AG20443 (cell line): ENCODE measurements around the gene ATP9A.
"Not testable (repeated sequence)": the region's sequence is repeated elsewhere in the genome, so short reads cannot be mapped to it uniquely, and the experiment has no call there.

Experiments used
- DNase-seq: peaks from one replicate; pipeline ENCODE4 v3.0.0; 2012; ENCODE audit warnings: low spot score, mixed read lengths

The ATP9A gene

GRCh38 chr20:51653226-51653625 lies 115.0 kb downstream of the ATP9A start:
- DNase-seq = no peak

DNA sequence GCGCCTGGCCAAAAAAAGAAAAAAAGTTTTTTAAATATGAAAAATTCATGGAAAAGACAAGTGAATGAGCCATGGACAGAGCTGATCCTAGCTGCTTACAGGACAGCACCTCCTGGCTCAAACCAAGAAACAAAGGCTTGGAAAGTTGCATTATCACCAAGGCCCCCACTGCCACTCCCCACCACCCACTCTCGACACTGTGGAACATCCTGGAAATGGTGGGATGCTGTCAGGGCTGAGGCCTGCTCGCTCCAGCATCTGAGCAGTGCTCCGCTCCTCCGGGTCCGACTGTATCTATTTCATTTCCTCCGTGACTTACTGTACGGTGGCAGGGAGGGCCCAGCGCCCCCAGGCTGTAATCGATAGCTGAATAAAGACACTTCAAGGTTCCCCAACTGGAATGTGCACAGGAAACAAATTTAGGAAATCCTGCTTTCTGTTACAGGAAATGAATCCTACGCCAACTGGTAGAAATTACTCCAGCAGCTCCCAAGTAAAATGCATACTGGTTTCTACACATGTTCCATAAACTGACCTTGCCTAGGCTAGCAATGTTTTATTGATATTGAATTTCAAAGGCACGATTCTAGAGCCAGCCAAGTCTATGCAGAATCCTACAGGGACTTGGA lies 116.2 kb downstream of the ATP9A start:
- DNase-seq = no peak

- DNase-seq = peak; percentile 40
Measured at GRCh38 chr20:51650685-51651134, 117.5 kb downstream of the ATP9A start.

- DNase-seq = no peak
Measured at GRCh38 chr20:51648571-51648947, 119.6 kb downstream of the ATP9A start.

GRCh38 chr20:51647674-51648570 lies 120.3 kb downstream of the ATP9A start:
- no peak for DNase-seq

- not testable (repeated sequence) for DNase-seq
Measured at GRCh38 chr20:51643810-51644209, 124.4 kb downstream of the ATP9A start.

GRCh38 chr20:51643390-51643789 lies 124.8 kb downstream of the ATP9A start:
- no peak for DNase-seq

GRCh38 chr20:51641866-51642265 lies 126.3 kb downstream of the ATP9A start:
- DNase-seq = no peak

DNA sequence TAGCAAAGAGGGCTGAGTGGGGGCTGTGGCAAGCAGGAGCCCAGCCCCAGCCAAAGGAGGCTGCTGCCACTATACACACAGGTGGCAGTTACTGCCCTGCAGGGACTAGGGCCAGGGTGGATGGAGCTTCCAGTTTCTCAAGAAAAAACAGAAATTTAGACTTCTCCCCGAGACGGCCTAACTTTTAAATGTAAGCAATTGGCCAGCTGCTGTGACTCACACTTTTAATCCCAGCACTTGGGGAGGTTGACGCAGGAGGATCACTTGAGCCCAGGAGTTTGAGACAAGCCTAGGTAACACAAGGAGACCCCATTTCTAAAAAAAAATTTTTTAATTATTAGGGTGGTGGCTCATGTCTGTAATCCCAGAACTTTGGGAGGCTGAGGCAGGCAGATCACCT lies 127.4 kb downstream of the ATP9A start:
- no peak for DNase-seq

GRCh38 chr20:51639206-51639832 lies 128.9 kb downstream of the ATP9A start:
- peak; percentile 70 for DNase-seq

- no peak for DNase-seq
Measured at GRCh38 chr20:51637241-51637640, 130.9 kb downstream of the ATP9A start.

DNA sequence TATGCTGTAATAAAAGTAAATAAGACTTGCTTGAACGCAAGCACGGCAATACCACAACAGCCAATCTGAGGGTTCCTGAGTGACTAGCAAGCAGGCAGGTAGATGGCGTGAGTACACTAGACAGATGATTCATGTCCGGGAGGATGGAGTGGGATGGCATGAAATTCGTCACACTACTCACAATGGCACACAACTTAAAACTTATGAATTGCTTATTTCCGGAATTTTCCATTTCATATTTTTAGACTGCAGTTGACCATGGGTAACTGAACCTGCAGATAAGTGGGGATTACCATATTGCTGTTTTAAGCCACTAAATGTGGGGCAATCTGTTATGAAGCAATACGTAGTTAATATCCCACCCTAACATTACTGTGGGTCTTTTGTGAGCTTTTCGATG lies 132.1 kb downstream of the ATP9A start:
- no peak for DNase-seq

GRCh38 chr20:51635680-51636079 lies 132.5 kb downstream of the ATP9A start:
- DNase-seq = no peak

DNA sequence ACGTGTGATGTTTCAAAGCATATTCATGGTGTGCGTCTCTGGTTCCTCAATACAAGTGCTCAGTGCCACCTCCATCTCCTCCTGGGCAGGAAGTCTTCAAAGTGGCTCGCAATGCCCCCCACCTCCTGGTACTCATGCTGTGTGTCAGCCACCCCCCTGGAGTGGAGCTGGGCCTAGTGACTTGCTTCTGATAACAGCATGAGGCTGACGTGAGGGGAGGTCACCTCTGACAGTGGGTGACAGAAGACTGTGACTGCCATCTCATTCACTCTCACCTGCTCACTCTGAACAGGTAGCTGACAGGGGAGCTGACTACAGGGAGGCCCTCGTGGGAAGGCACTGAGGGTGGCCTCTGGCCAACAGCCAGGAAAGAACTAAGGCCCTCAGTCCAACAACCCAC lies 133.3 kb downstream of the ATP9A start:
- DNase-seq = no peak

DNA sequence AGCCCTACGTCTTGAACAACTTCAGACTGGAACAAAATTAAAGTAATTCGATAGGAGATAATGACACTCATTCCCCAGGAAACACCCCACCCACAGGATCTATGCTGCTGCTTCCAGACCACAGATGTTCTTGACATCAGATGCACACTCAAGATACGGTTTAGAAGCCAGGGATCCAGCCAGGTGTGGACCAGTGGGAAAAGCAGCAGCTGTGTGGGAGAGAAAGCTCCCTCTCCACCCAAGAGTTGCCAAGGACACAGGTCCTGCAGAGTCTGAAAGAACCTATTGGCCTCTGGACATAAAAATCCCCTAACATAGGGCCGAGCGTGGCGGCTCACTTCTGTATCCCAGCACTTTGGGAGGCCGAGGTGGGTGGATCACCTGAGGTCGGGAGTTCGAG lies 133.9 kb downstream of the ATP9A start:
- DNase-seq = no peak

- DNase-seq = no peak
Measured at GRCh38 chr20:51633430-51633829, 134.8 kb downstream of the ATP9A start.

DNA sequence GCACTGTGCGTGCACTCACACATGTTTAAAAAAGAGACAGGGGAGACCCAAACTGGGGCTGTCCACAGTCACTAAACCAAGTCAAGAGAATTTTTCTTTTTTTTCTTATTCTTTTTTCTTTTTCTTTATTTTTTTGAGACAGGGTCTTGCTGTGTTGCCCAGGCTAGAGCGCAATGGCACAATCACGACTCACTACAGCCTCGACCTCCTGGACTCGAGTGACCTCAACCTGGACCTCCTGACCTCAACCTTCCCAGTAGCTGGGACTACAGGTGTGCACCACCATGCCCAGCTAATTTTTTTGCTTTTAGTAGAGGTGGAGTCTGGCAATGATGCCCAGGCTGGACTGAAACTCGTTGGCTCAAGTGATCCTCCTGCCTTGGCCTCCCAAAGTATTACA lies 136.2 kb downstream of the ATP9A start:
- DNase-seq = no peak

DNA sequence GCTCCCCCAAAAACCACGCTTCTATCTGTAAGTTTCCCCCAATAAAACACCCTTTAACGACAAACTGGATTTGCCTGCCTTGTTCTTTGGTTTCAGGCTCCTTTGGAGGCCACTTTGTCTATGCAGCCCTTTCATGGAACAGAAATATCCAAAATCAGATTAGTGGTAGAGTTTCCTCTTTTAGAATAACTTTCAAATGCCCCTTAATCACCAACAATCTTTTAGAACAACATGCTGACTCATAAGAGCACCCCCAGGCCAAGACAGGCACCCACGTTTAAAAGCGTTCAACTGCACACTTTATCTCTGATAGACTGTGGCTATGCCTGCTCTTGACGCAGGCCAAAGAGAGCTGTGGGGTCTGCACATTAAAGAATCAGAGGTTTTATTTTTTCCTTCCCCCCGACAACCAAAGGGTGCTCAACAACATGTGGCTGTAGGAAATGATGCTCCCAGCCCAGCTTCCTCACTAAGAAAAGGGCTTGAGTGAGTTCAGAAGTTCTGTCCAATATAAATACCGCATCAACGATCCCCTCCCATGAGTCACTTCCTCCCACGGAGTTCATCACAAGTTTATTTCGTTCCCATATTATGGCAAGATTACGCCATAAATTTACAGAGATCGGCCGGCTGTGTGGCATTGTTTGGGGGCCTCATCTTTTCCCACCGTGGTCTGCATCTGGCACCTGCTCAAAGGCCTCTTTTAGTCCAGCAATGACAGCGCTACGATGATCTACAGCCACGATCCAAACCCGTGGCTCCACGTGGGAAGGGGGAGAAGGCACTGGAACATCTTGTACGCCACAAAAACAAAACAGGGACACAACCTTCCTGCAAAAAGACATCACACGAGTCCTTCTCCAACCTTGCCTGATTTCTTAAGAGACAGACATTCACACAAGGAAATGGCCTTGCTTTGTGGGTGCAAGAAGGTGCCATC lies 136.9 kb downstream of the ATP9A start:
- DNase-seq = peak; percentile 94

- no peak for DNase-seq
Measured at GRCh38 chr20:51629399-51630058, 138.7 kb downstream of the ATP9A start.

DNA sequence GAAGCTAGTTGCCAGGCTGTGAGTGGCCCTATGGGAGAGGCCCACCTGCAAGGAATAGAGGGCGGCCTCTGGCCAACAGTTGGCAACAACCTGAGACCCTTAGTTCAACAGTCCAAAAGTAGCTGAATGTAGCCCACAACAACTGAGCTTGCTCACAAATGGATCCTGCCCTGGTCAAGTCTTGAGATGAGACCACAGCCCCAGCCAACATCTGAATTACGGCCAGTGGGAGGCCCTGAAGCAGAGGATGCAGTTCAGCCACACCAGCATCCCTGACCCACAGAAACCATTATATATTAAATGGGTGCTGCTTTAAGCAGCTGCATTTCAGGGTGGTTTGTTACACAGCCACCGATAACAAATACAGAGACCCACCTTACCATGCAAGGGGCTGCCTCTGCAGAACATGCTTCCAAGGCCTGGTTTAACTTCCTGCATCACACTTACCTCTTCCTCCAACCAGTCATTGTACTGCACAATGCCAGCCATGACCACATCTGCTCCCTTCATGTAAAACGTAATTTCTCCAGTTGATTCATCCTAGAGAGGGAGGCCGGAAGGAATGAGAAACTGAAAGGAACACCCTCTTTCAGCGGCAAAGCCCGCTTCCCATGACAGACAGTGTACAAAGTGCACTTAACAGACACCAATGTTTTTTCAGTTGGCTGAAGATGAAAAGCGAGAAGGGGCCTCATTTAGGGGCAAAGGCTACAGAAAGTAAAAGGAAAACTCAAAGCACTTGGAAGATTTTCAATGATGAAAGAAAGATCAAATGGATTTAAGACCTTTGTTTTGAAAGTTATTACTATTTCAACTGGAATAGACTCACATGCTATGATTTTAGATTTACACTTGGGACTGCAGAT lies 139.4 kb downstream of the ATP9A start:
- DNase-seq = peak; percentile 27
